MV-4-11 (cell line): ENCODE data around the gene ACOT8.
A peak's percentile ranks its signal among the peaks of the same experiment; 100 is the strongest.
"Not testable (repeated sequence)": the region's sequence is repeated elsewhere in the genome, so short reads cannot be mapped to it uniquely, and the experiment has no call there.

Experiments
- DNase-seq: peaks from one replicate; lab custom pipeline; 2025; lab: John Stamatoyannopoulos, UW

ACOT8 gene

GRCh38 chr20:45827030-45827652, 30.1 kb downstream of the ACOT8 start, which contains the start of gene TNNC2:
TSS of gene TNNC2 (minus strand) at chr20:45827312. CDS start at chr20:45827248, 64 bp downstream.
- no peak for DNase-seq

DNA sequence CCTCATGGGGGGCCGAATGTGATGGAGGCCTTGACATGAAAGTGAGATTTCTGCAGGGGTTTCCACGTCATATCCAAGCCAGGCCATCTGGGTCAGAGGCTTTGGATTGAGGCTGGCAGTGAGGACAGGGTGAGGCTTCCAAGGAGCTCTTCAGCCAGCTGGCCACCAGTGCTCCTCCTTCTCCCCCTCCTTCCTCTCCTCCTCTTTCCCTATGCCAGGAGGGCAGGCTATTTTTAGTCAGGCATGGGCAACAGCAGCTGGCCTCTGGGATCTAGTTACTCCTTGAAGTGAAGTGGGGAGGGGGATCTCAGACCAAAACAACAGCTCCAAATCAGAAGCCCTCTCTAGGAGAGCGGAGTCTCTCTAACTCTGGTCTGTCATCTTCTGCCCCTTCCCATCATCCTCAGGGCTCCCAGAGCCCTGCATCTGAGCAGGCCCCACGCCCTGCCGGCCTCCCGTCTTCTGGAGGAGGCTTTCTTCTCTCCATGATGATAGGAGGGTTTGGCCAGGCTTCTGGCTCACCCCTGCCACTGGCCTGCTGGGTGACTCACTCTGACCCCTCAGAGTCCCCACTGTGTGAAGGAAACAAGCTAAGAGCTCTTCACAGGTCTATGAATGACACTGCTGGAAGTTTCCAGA, 30.7 kb downstream of the ACOT8 start:
- DNase-seq, result no peak

DNA sequence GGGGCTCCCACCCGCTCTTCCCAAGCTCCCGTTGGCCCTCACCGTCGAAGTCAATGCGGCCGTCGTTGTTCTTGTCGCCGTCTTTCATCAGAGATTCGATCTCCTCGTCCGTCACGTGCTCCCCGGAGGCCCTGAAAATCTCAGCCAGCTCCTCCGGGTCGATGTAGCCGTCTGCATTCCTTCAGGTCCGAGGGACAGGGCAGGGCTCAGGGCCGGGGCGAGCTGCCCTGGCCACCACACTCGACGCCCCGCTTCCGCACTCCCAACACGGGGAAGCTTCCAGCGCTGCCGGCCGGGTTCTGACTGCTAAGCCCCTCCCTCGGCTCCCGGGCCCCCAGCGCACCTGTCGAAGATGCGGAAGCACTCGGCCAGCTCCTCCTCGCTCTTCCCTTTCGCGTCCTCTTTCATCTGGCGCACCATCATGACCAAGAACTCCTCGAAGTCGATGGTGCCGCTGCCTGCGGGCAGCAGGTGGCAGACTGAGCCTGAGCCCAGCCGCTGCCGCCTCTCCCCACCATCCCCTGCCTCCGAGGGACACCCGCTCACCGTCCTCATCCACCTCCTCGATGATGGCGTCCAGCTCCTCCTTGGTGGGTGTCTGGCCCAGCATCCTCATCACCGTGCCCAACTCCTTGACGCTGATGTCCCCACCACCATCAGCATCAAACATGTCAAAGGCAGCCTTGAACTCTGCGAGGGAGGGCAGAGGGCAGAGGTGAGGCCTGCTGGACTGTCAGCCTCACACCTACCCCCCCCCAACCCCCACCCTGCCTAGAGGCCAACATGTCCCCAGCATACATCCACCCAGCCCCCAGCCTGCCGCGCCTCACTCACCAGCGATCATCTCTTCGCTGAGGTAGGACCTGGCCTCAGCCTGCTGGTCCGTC, 33.0 kb downstream of the ACOT8 start:
- DNase-seq, result no peak

GRCh38 chr20:45822857-45823256, 34.3 kb downstream of the ACOT8 start:
- DNase-seq, result no peak

GRCh38 chr20:45821947-45822346, 35.2 kb downstream of the ACOT8 start:
- no peak for DNase-seq

DNA sequence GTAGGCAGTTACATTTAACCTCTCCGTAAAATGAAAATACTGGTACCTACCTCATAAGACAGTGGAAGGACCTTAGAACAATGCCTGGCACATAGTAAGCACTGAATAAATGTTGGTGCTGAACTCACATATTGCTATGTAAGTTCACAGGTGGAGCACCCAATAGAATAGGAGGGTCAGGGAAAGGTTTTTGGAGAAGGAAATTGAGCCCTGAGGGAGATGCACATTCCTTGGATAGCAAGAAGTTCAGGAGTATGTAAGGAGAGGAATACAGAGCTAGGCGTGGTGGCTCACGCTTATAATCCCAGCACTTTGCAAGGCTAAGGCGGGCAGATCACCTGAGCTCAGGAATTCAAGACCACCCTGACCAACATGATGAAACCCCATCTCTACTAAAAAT, 37.7 kb downstream of the ACOT8 start:
- DNase-seq, result no peak

DNA sequence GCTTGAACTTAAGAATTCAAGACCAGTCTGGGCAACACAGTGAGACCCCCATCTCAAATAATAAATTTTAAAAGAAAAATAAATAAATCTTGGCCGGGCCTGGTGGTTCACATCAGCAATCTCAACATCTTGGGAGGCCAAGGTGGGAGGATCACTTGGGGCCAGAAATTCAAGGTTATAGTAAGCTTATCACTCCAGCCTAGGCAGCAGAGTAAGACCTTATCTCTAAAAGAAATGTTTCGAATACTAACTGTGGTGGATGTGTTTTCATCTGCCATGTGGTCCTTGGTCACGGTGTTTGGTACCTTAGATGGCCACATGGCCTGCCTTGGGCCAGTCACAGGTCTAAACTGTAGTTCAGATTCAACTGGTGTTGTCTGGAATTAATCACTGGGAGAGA, 39.0 kb downstream of the ACOT8 start:
- no peak for DNase-seq

- no peak for DNase-seq
Observed at GRCh38 chr20:45817376-45818194, 39.6 kb downstream of the ACOT8 start.

- no peak for DNase-seq
Observed at GRCh38 chr20:45816951-45817350, 40.2 kb downstream of the ACOT8 start.

GRCh38 chr20:45814314-45814713, 42.9 kb downstream of the ACOT8 start:
- no peak for DNase-seq

- DNase-seq, result no peak
Observed at GRCh38 chr20:45813489-45813888, 43.7 kb downstream of the ACOT8 start.

- no peak for DNase-seq
Observed at GRCh38 chr20:45813006-45813340, 44.2 kb downstream of the ACOT8 start.

GRCh38 chr20:45812157-45813005, 44.8 kb downstream of the ACOT8 start, which contains the start of gene UBE2C:
TSS of gene UBE2C (plus strand) at chr20:45812644. CDS start at chr20:45812696, 52 bp downstream.
- peak; percentile 100 for DNase-seq

DNA sequence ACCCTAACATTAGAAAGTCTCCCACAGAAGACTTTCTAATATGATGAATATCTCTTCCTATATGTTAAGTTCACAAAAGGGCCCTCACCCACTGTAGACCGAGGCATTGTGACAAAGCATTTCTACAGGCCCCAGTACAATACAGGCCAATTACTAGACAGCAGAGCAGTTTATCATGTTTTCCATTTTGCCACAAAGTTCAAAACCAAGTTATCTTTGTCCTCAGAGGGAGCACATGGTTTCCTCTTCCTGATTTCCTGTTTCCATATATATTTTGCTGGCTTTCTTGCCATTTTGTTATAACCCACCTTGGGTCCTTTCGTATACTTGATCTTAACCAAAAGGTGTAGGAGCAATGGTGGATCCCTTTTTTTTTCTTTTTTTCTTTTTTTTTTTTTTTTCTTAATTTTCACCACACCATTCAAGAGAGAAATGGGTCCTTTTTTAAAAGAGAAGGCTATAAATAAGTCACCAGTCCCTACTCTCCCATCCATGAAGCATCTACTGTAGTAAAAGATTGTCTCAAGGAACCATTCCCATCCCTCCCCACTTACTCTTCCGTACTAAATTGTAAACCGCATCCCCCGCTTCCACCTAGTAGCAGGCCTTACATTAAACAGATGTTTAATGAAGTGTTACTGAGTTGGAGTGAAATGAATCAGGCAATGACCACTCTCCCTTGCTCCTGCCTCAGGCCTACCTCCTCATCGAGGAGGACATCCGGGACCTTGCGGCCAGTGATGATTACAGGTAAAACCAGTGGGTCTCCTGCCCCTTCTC, 46.8 kb downstream of the ACOT8 start:
- DNase-seq, result no peak

DNA sequence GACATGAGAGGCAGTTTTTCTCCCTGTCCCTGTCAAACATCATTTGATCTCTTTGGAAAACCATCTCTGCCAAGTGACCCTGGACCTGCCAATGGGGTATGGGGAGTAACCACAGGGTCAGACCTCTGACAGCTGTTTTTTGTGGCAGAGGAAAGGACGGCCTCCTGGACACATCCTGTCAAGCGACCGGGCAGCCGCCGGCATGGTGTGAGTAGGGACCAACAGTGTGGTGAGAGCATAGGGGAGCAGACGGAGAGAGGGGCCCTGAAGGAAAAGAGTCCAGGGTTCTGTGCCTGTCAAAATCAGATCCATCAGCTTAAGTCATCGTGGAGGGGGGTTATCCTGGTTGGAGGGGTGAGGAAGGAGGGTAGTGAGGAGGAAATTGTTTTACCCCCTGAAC, 55.3 kb downstream of the ACOT8 start:
- DNase-seq, result no peak

DNA sequence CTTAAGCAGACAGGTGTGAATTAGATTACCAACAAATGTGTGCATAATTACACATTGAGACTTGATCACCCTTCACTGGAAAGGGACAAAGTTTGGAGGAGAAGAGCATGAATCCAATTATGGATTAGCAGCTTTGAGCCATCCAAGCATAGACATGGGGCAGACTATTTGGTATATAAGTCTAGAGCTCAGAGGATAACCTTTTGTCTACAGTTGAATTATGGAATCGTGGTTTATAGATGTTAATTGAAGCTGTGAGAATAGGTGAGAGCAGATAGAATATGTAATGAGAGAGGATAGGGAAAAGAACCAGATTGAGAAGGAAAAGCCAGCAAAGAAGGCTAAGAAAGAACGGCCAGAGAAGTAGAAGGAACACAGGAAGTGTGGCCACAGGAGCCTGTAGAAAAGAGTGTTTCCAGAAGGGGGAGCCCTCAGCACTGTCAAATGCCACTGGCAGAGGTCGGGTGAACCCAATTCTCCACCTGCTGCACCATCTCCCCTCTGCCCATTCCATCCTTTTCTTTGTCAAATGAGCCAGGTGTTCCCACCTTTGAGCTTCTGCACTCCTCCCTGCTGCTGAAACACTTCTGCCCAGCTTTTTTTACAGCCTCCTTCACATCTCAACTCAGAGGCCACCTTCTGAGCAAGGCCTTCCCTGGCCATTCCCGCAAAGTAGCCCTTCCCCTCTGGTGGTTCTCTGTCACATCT, 58.1 kb downstream of the ACOT8 start:
- DNase-seq, result peak; percentile 60

- not testable (repeated sequence) for DNase-seq
Observed at GRCh38 chr20:45797955-45798354, 59.2 kb downstream of the ACOT8 start.

DNA sequence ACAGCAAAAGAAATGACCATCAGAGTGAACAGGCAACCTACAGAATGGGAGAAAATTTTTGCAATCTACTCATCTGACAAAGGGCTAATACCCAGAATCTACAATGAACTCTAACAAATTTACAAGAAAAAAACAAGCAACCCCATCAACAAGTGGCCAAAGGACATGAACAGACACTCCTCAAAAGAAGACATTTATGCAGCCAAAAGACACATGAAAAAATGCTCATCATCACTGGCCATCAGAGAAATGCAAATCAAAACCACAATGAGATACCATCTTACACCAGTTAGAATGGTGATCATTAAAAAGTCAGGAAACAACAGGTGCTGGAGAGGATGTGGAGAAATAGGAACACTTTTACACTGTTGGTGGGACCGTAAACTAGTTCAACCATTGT, 59.7 kb downstream of the ACOT8 start:
- DNase-seq, result not testable (repeated sequence)

DNA sequence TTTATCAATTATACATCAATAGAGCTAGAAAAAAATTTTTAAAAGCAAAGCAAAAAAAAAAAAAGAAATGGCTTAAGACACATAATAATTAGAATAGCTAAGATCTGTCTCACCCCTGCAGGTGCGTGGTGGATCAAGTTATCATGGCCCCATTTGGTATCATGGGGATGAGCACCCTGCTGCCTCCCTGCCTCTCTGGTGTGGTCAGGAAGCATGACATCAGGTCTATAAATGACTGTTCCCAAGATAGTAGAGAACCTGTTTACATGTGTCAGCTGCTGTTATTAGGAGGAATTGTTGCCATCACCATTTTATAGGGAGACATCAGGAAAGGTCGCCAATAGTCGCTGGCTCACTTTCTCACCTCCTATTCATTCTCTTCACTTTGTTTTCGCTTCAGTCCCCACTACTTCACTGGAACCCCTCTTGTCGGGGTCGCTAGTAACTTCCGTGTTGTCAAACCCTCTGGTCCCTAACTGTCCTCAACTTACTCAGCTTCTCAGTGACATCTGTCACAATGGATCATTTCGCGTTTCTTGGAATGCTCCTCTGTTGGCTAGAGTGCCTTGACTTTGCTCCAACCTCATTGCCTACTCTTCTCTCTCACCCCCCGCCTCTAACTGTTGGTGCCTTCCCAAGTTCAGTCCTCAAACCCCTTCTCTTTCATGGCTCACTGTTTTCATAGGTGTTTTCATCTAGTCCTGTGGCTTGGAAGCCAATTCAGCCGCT, 60.7 kb downstream of the ACOT8 start:
- DNase-seq, result no peak
